Calu3 (cell line): ENCODE results near the gene BTNL8. TPM values are rescaled to one million over a fixed set of nuclear protein-coding genes. Genes with fewer than 3 reads are reported as not detected.

Experiments
- BruUV-seq: library from RNA; stranded (reverse); fragments of 400-500 nt; replicated peaks from 2 replicates; lab custom pipeline; 2021; lab: Mats Ljungman, UMichigan
- CTCF ChIA-PET: fragments of 300-600 bp; sonication (Branson Sonifier 250); formaldehyde crosslinking; loops from one replicate; lab custom pipeline; 2022; ENCODE audit warnings: antibody characterized with exemption; lab: Charles Lee
- DNase-seq: peaks from one replicate; pipeline ENCODE4 v3.0.0; 2022
- H3K27ac Mint-ChIP-seq: one replicate; pipeline ENCODE4 v1.8.0; 2022; ENCODE audit warnings: mixed read lengths; ENCODE audit not compliant: unreplicated experiment
- H3K27me3 Mint-ChIP-seq: one replicate; pipeline ENCODE4 v1.8.0; 2022; ENCODE audit warnings: mixed read lengths; ENCODE audit not compliant: unreplicated experiment
- H3K36me3 Mint-ChIP-seq: one replicate; pipeline ENCODE4 v1.8.0; 2022; ENCODE audit warnings: mild to moderate bottlenecking, moderate library complexity, mixed read lengths; ENCODE audit not compliant: insufficient read depth, unreplicated experiment
- H3K4me1 Mint-ChIP-seq: one replicate; pipeline ENCODE4 v1.8.0; 2022; ENCODE audit warnings: mild to moderate bottlenecking, low read depth, mixed read lengths; ENCODE audit not compliant: unreplicated experiment
- H3K4me3 Mint-ChIP-seq: one replicate; pipeline ENCODE4 v1.8.0; 2022; ENCODE audit warnings: mild to moderate bottlenecking, low read depth, moderate library complexity, mixed read lengths; ENCODE audit not compliant: unreplicated experiment
- H3K9me3 Mint-ChIP-seq: one replicate; pipeline ENCODE4 v1.8.0; 2022; ENCODE audit warnings: low read depth, mixed read lengths; ENCODE audit not compliant: unreplicated experiment
- CTCF ChIP-seq: fragments of 200-600 bp; IDR thresholded peaks from one replicate; pipeline ENCODE4 v1.8.0; 2022; ENCODE audit warnings: antibody characterized with exemption; ENCODE audit not compliant: unreplicated experiment
- intact Hi-C: fragments of 100-400 bp; cut with micrococcal nuclease; formaldehyde crosslinking; loops from one replicate; pipeline ENCODE4 v1.10.0; 2022; ENCODE audit not compliant: unreplicated experiment
- total RNA-seq: library from RNA; stranded (reverse); gene quantifications from 2 replicates; pipeline ENCODE4 v1.2.3, GENCODE V29; 2022

The BTNL8 gene
- total RNA-seq, 1 experiment from 2014 or later: not detected

GRCh38 chr5:180860887-180861822 lies 37.8 kb upstream of the BTNL8 start, which contains the start of gene ZFP62:
Gene ZFP62, minus strand, starts transcription at chr5:180861276. Its CDS starts 57 bp downstream, at chr5:180861219.
- peak within 1 kb of the TSS; percentile 83 for H3K27ac Mint-ChIP-seq
- BruUV-seq: no TSS peak
- peak within 1 kb of the TSS; percentile 90 for H3K4me3 Mint-ChIP-seq
- H3K36me3 Mint-ChIP-seq: peaks cover 31% of the 10 kb centered on the region
- intact Hi-C loops: loop anchor here (2.0 to 5.0 kb wide), 3 partner anchors 34 to 76 kb away; partner anchors contain the start of gene MGAT1
- TF ChIP-seq CTCF: no peak
- peaks cover 26% of the 10 kb centered on the region for H3K4me1 Mint-ChIP-seq
- H3K9me3 Mint-ChIP-seq: peaks cover 3% of the 10 kb centered on the region
- no peaks in the 10 kb centered on the region for H3K27me3 Mint-ChIP-seq
- peak; percentile 95 for DNase-seq
- CTCF ChIA-PET: interaction anchor here (0.6 to 2.5 kb wide), 5 partner anchors 8 to 275 kb away, joined by 3 to 7 read pairs (median 4); no protein-coding TSS in a partner anchor

GRCh38 chr5:180862645-180863044 lies 36.3 kb upstream of the BTNL8 start:
- CTCF ChIA-PET: interaction anchor here (2.5 kb wide), 1 partner anchor 37 kb away, joined by 7 read pairs; no protein-coding TSS in a partner anchor
- intact Hi-C loops: loop anchor here (5.0 kb wide), 1 partner anchor 60 kb away; the partner anchor contains the start of gene MGAT1
- Mint-ChIP-seq H3K4me1 (peaks cover 37% of the 10 kb centered on the region), H3K4me3 (no peak overlapping the region), H3K27ac (no peak overlapping the region), H3K27me3 (no peaks in the 10 kb centered on the region), H3K36me3 (peaks cover 21% of the 10 kb centered on the region), H3K9me3 (no peaks in the 10 kb centered on the region)
- DNase-seq: no peak
- TF ChIP-seq CTCF: no peak
- no TSS peak for BruUV-seq

- H3K9me3 Mint-ChIP-seq: no peaks in the 10 kb centered on the region
- BruUV-seq: no TSS peak
- CTCF ChIA-PET: interaction anchor here (0.6 to 1.2 kb wide), 5 partner anchors 53 to 294 kb away, joined by 3 to 5 read pairs (median 3); no protein-coding TSS in a partner anchor
- H3K27ac Mint-ChIP-seq: no peak overlapping the region
- no peak for DNase-seq
- TF ChIP-seq CTCF: no peak
- peaks cover 38% of the 10 kb centered on the region for H3K4me1 Mint-ChIP-seq
- H3K4me3 Mint-ChIP-seq: no peak overlapping the region
- no peaks in the 10 kb centered on the region for H3K27me3 Mint-ChIP-seq
- intact Hi-C loops: loop anchor here (5.0 kb wide), 2 partner anchors 161 to 291 kb away; no protein-coding TSS in a partner anchor
- peaks cover 7% of the 10 kb centered on the region for H3K36me3 Mint-ChIP-seq
Measured at GRCh38 chr5:180865981-180866695, 32.8 kb upstream of the BTNL8 start.

- BruUV-seq: no TSS peak
- H3K36me3 Mint-ChIP-seq: no peaks in the 10 kb centered on the region
- H3K27me3 Mint-ChIP-seq: no peaks in the 10 kb centered on the region
- no peak for TF ChIP-seq CTCF
- intact Hi-C loops: loop anchor here (5.0 kb wide), 2 partner anchors 160 to 290 kb away; no protein-coding TSS in a partner anchor
- peaks cover 38% of the 10 kb centered on the region for H3K4me1 Mint-ChIP-seq
- H3K27ac Mint-ChIP-seq: no peak overlapping the region
- no peaks in the 10 kb centered on the region for H3K9me3 Mint-ChIP-seq
- DNase-seq: no peak
- CTCF ChIA-PET: interaction anchor here (1.1 kb wide), 1 partner anchor 54 kb away, joined by 3 read pairs; no protein-coding TSS in a partner anchor
- H3K4me3 Mint-ChIP-seq: no peak overlapping the region
Measured at GRCh38 chr5:180866985-180867384, 32.0 kb upstream of the BTNL8 start.
